ENCODE measurements around the gene GRID2.

DNA sequence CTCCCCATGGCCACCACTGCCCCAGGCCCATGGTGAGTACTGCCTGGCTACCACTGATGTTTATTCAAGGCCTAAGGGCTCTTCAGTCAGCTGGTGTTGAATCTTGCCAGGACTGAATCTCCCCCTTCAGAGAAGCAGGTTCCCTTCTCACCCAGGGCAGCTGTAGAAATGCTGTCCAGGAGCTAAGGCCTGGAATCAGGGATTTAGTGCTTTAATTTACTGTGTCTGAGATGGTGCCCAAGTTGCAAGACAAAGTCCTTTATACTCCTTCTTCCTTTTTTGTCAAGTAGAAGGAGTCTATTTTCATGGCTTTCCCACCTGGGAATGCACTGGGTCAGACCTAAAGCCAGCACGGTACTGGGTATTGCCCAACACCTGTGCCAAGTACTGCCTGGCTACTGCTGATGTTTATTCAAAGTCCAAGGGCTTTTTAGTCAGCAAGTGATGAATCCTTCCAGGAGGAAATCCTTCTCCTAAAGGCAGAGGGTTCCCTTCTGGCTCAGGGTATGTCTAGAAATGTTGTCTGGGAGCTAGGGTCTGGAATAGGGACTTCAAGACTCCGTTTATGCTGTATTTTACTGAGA lies 1407.2 kb downstream of the GRID2 start:
- no peak for TF ChIP-seq TAF1 (IDR thresholded peaks at IDR 0.05; ENCODE audit: borderline replicate concordance, low read depth, low read length)
- TF ChIP-seq POLR2A (IDR thresholded peaks at IDR 0.05; ENCODE audit: low read depth, low read length): no peak
